Neuronal stem cell (in vitro differentiated cells): ENCODE measurements around the gene SAGE1. TPM values are rescaled to one million over a fixed set of nuclear protein-coding genes. Genes with fewer than 3 reads are reported as not detected.
"Not testable (repeated sequence)": the region's sequence is repeated elsewhere in the genome, so short reads cannot be mapped to it uniquely, and the experiment has no call there.

Experiments
- DNase-seq: peaks from one replicate; pipeline ENCODE4 v3.0.0-alpha.2; 2013; ENCODE audit warnings: low spot score
- H2AFZ ChIP-seq: one replicate; pipeline ENCODE4 v1.6.1; 2013; ENCODE audit warnings: mild to moderate bottlenecking, low read length, inconsistent platforms
- H2AK5ac ChIP-seq: 2 replicates; pipeline ENCODE4 v1.6.1; 2013; ENCODE audit warnings: low read depth, mild to moderate bottlenecking, inconsistent platforms, low read length, moderate library complexity, mixed read lengths
- H2BK120ac ChIP-seq: 2 replicates; pipeline ENCODE4 v1.6.1; 2013; ENCODE audit warnings: low read depth, mild to moderate bottlenecking, inconsistent platforms, low read length, moderate library complexity, mixed read lengths
- H2BK12ac ChIP-seq: one replicate; pipeline ENCODE4 v1.6.1; 2013; ENCODE audit warnings: low read length, inconsistent platforms
- H2BK15ac ChIP-seq: 2 replicates; pipeline ENCODE4 v1.6.1; 2013; ENCODE audit warnings: mild to moderate bottlenecking, low read length, inconsistent platforms, mixed read lengths
- H2BK5ac ChIP-seq: one replicate; pipeline ENCODE4 v1.6.1; 2013; ENCODE audit warnings: inconsistent platforms, mild to moderate bottlenecking, low read length, moderate library complexity
- H3K14ac ChIP-seq: one replicate; pipeline ENCODE4 v1.6.1; 2013; ENCODE audit warnings: low read length, inconsistent platforms
- H3K18ac ChIP-seq: 2 replicates; pipeline ENCODE4 v1.6.1; 2013; ENCODE audit warnings: low read length, inconsistent platforms
- H3K23ac ChIP-seq: 2 replicates; pipeline ENCODE4 v1.6.1; 2013; ENCODE audit warnings: low read depth, mild to moderate bottlenecking, mixed read lengths, low read length, inconsistent platforms; ENCODE audit not compliant: poor library complexity
- H3K27ac ChIP-seq: replicated peaks from 3 replicates; pipeline ENCODE4 v1.5.1; 2013; ENCODE audit warnings: low read length, inconsistent platforms
- H3K27me3 ChIP-seq, 3 experiments: 2 replicates each; pipeline ENCODE4 v1.6.1; 2013; ENCODE audit warnings: low read length in 3 of 3, mild to moderate bottlenecking in 2 of 3, inconsistent platforms in 1 of 3, low read depth in 1 of 3, mixed read lengths in 1 of 3, moderate library complexity in 1 of 3; ENCODE audit not compliant: control insufficient read depth in 3 of 3, insufficient read depth in 3 of 3
- H3K36me3 ChIP-seq, 2 donors: replicated peaks in 1 of 2; 2 replicates each; pipeline ENCODE4 v1.6.1; 2013; ENCODE audit warnings: low read length in 2 of 2; ENCODE audit not compliant: control insufficient read depth in 2 of 2, insufficient read depth in 2 of 2
- H3K4ac ChIP-seq: 2 replicates; pipeline ENCODE4 v1.6.1; 2013; ENCODE audit warnings: inconsistent platforms, mild to moderate bottlenecking, low read length, moderate library complexity
- H3K4me1 ChIP-seq, 2 donors: 1 replicate in 1 of 2; 2 replicates in 1 of 2; pipeline ENCODE4 v1.6.1; 2013; ENCODE audit warnings: low read length in 2 of 2, low read depth in 1 of 2; ENCODE audit not compliant: control insufficient read depth in 2 of 2, insufficient read depth in 1 of 2
- H3K4me2 ChIP-seq: one replicate; pipeline ENCODE4 v1.6.1; 2013; ENCODE audit warnings: mild to moderate bottlenecking, low read length, inconsistent platforms; ENCODE audit not compliant: insufficient read depth, poor library complexity, severe bottlenecking
- H3K4me3 ChIP-seq, 2 donors: 2 replicates each; pipeline ENCODE4 v1.5.1; 2013; ENCODE audit warnings: low read length in 2 of 2, mild to moderate bottlenecking in 2 of 2, inconsistent platforms in 1 of 2, moderate library complexity in 1 of 2
- H3K79me1 ChIP-seq: one replicate; pipeline ENCODE4 v1.6.1; 2013; ENCODE audit warnings: low read depth, mild to moderate bottlenecking, inconsistent platforms, low read length, moderate library complexity
- H3K9ac ChIP-seq: one replicate; pipeline ENCODE4 v1.6.1; 2013; ENCODE audit warnings: mild to moderate bottlenecking, low read depth, low read length, inconsistent platforms; ENCODE audit not compliant: poor library complexity
- H3K9me3 ChIP-seq, 2 donors: replicated peaks in 1 of 2; 2 replicates each; pipeline versions ENCODE3 to v1.6.1; 2013; ENCODE audit warnings: low read length in 2 of 2, mild to moderate bottlenecking in 2 of 2, inconsistent platforms in 1 of 2, low read depth in 1 of 2, mixed read lengths in 1 of 2, moderate library complexity in 1 of 2; ENCODE audit not compliant: control insufficient read depth in 2 of 2, insufficient read depth in 1 of 2
- H4K8ac ChIP-seq: one replicate; pipeline ENCODE4 v1.6.1; 2013; ENCODE audit warnings: low read depth, mild to moderate bottlenecking, inconsistent platforms, low read length, moderate library complexity
- H4K91ac ChIP-seq: one replicate; pipeline ENCODE4 v1.6.1; 2013; ENCODE audit warnings: low read length, low read depth, mild to moderate bottlenecking, inconsistent platforms; ENCODE audit not compliant: poor library complexity
- WGBS, 2 donors: extraction: QIAGEN DNeasy Blood & Tissue Kit; methylation state at CpG; one replicate each; pipeline ENCODE4 v1.1.7; 2013; ENCODE audit warnings: missing lambda C conversion rate in 2 of 2, mixed read lengths in 1 of 2; ENCODE audit not compliant: insufficient read length in 2 of 2, insufficient replicate concordance in 1 of 2; ENCODE audit errors: extremely low coverage in 2 of 2; 5-methylcytosine and 5-hydroxymethylcytosine counted together
- polyA plus RNA-seq, 2 experiments: library from polyadenylated mRNA; stranded (reverse); fragments of 200-250 nt; gene quantifications; one replicate each; pipeline ENCODE4 v1.2.3, GENCODE V29; 2013

SAGE1 gene, protein sequence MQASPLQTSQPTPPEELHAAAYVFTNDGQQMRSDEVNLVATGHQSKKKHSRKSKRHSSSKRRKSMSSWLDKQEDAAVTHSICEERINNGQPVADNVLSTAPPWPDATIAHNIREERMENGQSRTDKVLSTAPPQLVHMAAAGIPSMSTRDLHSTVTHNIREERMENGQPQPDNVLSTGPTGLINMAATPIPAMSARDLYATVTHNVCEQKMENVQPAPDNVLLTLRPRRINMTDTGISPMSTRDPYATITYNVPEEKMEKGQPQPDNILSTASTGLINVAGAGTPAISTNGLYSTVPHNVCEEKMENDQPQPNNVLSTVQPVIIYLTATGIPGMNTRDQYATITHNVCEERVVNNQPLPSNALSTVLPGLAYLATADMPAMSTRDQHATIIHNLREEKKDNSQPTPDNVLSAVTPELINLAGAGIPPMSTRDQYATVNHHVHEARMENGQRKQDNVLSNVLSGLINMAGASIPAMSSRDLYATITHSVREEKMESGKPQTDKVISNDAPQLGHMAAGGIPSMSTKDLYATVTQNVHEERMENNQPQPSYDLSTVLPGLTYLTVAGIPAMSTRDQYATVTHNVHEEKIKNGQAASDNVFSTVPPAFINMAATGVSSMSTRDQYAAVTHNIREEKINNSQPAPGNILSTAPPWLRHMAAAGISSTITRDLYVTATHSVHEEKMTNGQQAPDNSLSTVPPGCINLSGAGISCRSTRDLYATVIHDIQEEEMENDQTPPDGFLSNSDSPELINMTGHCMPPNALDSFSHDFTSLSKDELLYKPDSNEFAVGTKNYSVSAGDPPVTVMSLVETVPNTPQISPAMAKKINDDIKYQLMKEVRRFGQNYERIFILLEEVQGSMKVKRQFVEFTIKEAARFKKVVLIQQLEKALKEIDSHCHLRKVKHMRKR
- not detected for polyA plus RNA-seq (2013, experiment 1 of 2)
- polyA plus RNA-seq (2013, experiment 2 of 2), result not detected

DNA sequence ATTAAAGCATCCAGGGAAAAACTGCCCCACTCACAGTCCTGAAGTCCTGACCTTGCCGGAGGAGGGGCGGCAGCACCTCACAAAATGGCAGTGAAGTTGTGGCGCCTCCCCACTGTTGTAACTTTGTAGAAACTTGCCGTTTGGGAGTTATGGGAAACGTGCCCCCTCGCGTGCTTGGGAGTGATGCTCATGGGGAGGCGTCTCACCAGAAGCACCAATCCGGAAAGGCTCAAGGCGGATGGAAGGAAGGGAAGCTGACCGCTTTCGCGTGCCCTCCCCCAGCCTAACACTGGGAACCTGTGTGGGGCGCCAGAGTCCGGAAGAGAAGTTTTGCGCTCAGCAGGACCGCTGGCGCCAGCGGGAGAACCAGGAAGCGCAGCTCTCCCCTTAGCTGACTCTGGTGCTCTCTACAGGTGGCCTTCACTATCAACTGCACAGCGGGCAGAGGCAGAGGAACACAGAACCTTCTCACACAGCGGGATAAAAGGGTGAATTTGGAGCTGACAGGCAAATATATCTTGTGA is at the start of gene SAGE1, which contains the start of gene CT45A10:
SAGE1 (plus strand) TSS at position 423 of the 524 bp plus-strand sequence. CDS start 2,527 bp downstream, outside the sequence.
CT45A10 (minus strand) TSS at position 151 of the 524 bp plus-strand sequence. CDS start 8,100 bp downstream, outside the sequence.
- Histone ChIP-seq H2AK5ac (no peak within 1 kb of the TSS), H3K27ac (no peak within 1 kb of the TSS), H3K27me3 (no peaks in the 10 kb centered on the region), H2BK5ac (no peak within 1 kb of the TSS), H3K9me3 (no peaks in the 10 kb centered on the region), H3K4me3 (no peak within 1 kb of the TSS), H4K8ac (no peak within 1 kb of the TSS), H2BK15ac (no peak within 1 kb of the TSS), H3K9ac (no peak within 1 kb of the TSS), H3K23ac (no peak within 1 kb of the TSS), H4K91ac (no peak within 1 kb of the TSS), H2BK120ac (no peak within 1 kb of the TSS), H3K4ac (no peak within 1 kb of the TSS), H3K14ac (no peak within 1 kb of the TSS), H3K4me2 (no peak within 1 kb of the TSS), H3K79me1 (no peaks in the 10 kb centered on the region), H3K18ac (no peak within 1 kb of the TSS), H2BK12ac (no peak within 1 kb of the TSS), H3K36me3 (no peaks in the 10 kb centered on the region), H3K4me1 (no peaks in the 10 kb centered on the region), H2AFZ (no peak within 1 kb of the TSS)
- no CpG with 5 or more reads among the region's 22 CpGs for WGBS, 2 donors
- no peak for DNase-seq

DNA sequence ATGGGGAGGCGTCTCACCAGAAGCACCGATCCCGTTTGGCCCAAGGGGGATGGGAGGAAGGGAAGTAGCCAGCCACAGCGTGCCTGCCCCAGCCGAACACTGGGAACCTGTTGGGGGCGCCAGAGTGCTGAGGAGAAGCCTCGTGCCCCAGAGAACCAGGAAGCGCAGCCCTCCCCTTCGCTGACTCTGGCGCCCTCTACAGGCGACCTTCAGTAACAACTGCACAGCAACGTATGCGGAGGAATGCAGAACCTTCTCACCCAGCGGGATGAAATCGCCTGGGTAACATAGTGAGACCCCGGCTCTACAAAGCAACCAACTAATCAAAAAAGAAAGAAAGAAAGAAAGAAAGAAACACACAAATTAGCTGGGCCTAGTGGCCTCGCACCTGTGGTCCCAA is 39.1 kb upstream of the SAGE1 start, which contains the start of gene CT45A8:
CT45A8 (minus strand) TSS at position 101 of the 400 bp plus-strand sequence. CDS start 3,755 bp downstream, outside the sequence.
- H3K23ac ChIP-seq, H4K91ac ChIP-seq, H2BK15ac ChIP-seq, H3K4me3 ChIP-seq, H3K79me1 ChIP-seq, H3K9me3 ChIP-seq, H3K4me1 ChIP-seq, H3K4ac ChIP-seq, H2BK120ac ChIP-seq, H3K4me2 ChIP-seq, DNase-seq, H4K8ac ChIP-seq, H3K36me3 ChIP-seq, H3K18ac ChIP-seq, H3K14ac ChIP-seq, H2AK5ac ChIP-seq, H3K27me3 ChIP-seq, H3K27ac ChIP-seq, H2BK12ac ChIP-seq, H3K9ac ChIP-seq, H2BK5ac ChIP-seq, H2AFZ ChIP-seq: not testable (repeated sequence)
- no CpG with 5 or more reads among the region's 17 CpGs for WGBS, 2 donors

- H3K23ac ChIP-seq, H3K14ac ChIP-seq, DNase-seq, H3K4me3 ChIP-seq, H3K4ac ChIP-seq, H3K79me1 ChIP-seq, H3K9me3 ChIP-seq, H3K27ac ChIP-seq, H3K4me1 ChIP-seq, H2BK120ac ChIP-seq, H4K8ac ChIP-seq, H2BK12ac ChIP-seq, H3K9ac ChIP-seq, H2BK15ac ChIP-seq, H2AFZ ChIP-seq, H2BK5ac ChIP-seq, H3K27me3 ChIP-seq, H3K4me2 ChIP-seq, H2AK5ac ChIP-seq, H4K91ac ChIP-seq, H3K36me3 ChIP-seq, H3K18ac ChIP-seq: not testable (repeated sequence)
- WGBS, 2 donors, result no CpG with 5 or more reads among the region's 17 CpGs
These were observed 21.8 kb upstream of the SAGE1 start, which contains the start of gene CT45A9 for GRCh38 chrX:135871712-135872111. Gene CT45A9, minus strand, starts transcription at chrX:135871812. Its CDS starts 3,751 bp downstream, at chrX:135868061.
